ENCODE measurements around the gene CFAP97D2. TPM values are rescaled to one million over a fixed set of nuclear protein-coding genes. Genes with fewer than 3 reads are reported as not detected.

The CFAP97D2 gene
- total and polyA plus RNA-seq, 12 donors, result not detected

DNA sequence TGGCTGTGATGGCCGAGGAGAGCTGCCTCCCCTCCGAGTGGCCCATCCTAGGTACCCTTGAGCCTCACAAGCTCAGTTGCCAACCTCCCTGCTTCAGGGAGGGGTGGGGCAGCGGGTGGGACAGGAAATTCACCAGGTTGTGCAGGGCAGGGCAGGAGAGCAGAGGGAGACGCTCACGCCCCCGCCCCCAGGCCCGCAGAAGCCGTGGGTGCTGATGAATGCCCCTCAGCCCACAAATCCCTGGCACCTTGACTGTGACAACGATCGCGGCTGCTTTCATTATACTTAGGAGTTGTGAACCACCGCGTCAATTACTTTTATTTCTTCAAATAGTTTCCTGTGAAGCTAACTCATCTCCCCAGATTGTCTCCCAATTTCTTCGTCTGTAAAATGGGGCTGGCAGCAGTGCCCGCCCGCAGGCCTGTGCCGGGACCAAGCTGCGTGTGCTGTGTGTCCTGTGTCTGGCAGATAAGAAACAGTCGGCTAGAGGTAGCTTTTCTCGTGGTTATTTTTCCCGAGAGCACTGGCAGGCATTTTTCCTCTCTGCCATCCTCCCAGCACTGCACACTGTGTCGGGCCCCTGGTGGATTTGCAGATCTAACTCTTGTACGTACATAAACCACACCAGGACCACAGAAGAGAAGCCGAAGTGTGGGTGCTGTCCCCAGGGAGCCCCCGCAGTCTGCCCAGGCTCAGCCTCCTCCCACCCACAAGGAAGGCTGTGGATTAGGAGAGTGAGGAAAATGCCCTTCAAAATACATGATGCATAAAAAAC is 38.7 kb upstream of the CFAP97D2 start:
- intact Hi-C loops (cut with DNase I), result no loop called here
- DNase-seq (no peak), ATAC-seq (no peak)
- Histone ChIP-seq H3K27me3 (peaks cover 0 to 9% (median 0%) of the 10 kb centered on the region in 7 donors), H3K9me3 (no peaks in the 10 kb centered on the region), H3K4me3 (peak overlapping the region in 1 of 10 donors; percentile 20), H3K27ac (peak overlapping the region in 1 of 10 donors; percentile 78), H3K4me1 (peaks cover 0 to 40% (median 0%) of the 10 kb centered on the region in 9 donors), H3K36me3 (no peaks in the 10 kb centered on the region)
- 68 to 77% methylated on average over 25 of the region's 25 CpGs for WGBS, 2 donors
- TF ChIP-seq, protein P1, sequence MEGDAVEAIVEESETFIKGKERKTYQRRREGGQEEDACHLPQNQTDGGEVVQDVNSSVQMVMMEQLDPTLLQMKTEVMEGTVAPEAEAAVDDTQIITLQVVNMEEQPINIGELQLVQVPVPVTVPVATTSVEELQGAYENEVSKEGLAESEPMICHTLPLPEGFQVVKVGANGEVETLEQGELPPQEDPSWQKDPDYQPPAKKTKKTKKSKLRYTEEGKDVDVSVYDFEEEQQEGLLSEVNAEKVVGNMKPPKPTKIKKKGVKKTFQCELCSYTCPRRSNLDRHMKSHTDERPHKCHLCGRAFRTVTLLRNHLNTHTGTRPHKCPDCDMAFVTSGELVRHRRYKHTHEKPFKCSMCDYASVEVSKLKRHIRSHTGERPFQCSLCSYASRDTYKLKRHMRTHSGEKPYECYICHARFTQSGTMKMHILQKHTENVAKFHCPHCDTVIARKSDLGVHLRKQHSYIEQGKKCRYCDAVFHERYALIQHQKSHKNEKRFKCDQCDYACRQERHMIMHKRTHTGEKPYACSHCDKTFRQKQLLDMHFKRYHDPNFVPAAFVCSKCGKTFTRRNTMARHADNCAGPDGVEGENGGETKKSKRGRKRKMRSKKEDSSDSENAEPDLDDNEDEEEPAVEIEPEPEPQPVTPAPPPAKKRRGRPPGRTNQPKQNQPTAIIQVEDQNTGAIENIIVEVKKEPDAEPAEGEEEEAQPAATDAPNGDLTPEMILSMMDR (IDR thresholded peaks at IDR 0.05), result no peak

DNA sequence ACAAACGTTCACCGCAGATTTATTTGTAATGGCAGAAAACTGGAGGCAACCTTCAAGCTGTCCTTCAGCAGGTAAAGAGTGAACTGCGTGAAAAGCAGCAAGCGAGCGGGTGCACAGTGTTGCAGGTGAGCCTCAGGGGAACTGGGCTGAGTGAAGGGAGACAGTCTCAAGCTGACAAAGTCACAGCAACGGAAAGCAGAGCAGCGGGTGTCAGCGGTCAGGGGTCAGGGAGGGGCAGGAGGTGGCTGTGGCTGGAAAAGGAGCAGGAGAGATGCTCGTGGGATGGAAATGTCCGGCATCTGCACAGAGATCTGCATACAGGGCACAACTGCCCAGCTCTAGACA is 38.2 kb upstream of the CFAP97D2 start:
- no peak for DNase-seq
- TF ChIP-seq, protein P1 (IDR thresholded peaks at IDR 0.05), result no peak
- WGBS, 2 donors, result 57 to 62% methylated on average over 10 of the region's 10 CpGs
- peak overlapping the region in 1 of 10 donors; percentile 78 for H3K27ac ChIP-seq
- H3K36me3 ChIP-seq, result no peaks in the 10 kb centered on the region
- intact Hi-C loops (cut with DNase I), result no loop called here
- H3K27me3 ChIP-seq, result peaks cover 0 to 14% (median 0%) of the 10 kb centered on the region in 7 donors
- H3K4me1 ChIP-seq, result peaks cover 0 to 40% (median 0%) of the 10 kb centered on the region in 9 donors
- ATAC-seq, result peak in 1 of 8 donors; percentile 10
- no peak overlapping the region for H3K4me3 ChIP-seq
- no peaks in the 10 kb centered on the region for H3K9me3 ChIP-seq

DNA sequence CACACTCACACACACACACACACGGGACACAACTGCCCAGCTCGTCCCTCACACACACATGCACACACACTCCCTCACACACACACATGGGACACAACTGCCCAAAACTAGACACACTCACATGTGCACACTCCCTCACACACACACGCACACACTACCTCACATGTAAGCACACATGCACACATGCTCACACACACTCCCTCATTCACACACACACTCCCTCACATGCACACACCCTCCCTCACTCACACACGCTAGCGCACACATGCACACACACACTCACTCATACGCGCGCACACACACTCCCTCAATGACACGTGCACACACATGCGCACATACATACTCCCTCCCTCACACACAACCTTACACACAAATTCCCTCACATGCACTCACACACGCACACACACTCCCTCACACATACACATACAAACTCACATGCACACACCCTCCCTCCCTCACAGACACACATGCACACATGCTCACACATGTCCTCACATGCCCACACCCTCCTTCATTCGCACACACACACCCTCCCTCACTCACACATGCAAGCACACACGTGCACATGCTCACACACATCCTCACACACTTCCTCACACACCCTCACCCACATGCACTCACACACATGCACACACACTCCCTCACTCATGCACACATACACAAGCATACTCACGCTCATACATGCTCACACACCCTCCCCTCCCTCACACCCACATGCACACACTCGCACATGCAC is 37.6 kb upstream of the CFAP97D2 start:
- TF ChIP-seq, protein P1 (IDR thresholded peaks at IDR 0.05), result no peak
- H3K9me3 ChIP-seq, result no peaks in the 10 kb centered on the region
- intact Hi-C loops (cut with DNase I), result no loop called here
- WGBS, 2 donors, result 82 to 84% methylated on average over 15 of the region's 15 CpGs
- no peak overlapping the region for H3K4me3 ChIP-seq
- peak overlapping the region in 1 of 10 donors; percentile 78 for H3K27ac ChIP-seq
- no peaks in the 10 kb centered on the region for H3K36me3 ChIP-seq
- DNase-seq (no peak), ATAC-seq (peak in 1 of 8 donors; percentile 45)
- peaks cover 0 to 14% (median 0%) of the 10 kb centered on the region in 7 donors for H3K27me3 ChIP-seq
- peaks cover 0 to 44% (median 0%) of the 10 kb centered on the region in 9 donors for H3K4me1 ChIP-seq

DNA sequence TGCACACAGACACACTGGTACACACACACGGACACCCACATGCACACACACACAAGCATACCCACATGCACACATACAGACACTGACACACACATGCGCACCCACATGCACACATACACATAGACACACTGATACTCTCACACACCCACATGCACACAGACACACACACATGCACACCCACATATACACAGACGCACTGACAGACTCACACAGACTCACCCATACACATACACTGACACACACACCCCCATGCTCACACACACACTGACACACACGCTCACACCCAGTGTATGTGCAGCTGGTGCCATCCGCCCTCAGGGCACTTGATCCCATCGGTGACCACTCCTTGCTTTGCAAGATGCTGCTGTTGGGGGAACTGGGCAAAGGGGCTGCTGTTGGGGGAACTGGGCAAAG is 36.9 kb upstream of the CFAP97D2 start:
- Histone ChIP-seq H3K27ac (peak overlapping the region in 1 of 10 donors; percentile 61), H3K4me1 (peaks cover 0 to 45% (median 0%) of the 10 kb centered on the region in 9 donors), H3K4me3 (no peak overlapping the region), H3K27me3 (peaks cover 0 to 14% (median 0%) of the 10 kb centered on the region in 7 donors), H3K9me3 (no peaks in the 10 kb centered on the region), H3K36me3 (no peaks in the 10 kb centered on the region)
- TF ChIP-seq, protein P1 (IDR thresholded peaks at IDR 0.05), result no peak
- no peak for DNase-seq
- intact Hi-C loops (cut with DNase I), result no loop called here
- no peak for ATAC-seq
- 92 to 93% methylated on average over 6 of the region's 6 CpGs for WGBS, 2 donors
